ENCODE measurements around the gene PRDM5.

Gene PRDM5

DNA sequence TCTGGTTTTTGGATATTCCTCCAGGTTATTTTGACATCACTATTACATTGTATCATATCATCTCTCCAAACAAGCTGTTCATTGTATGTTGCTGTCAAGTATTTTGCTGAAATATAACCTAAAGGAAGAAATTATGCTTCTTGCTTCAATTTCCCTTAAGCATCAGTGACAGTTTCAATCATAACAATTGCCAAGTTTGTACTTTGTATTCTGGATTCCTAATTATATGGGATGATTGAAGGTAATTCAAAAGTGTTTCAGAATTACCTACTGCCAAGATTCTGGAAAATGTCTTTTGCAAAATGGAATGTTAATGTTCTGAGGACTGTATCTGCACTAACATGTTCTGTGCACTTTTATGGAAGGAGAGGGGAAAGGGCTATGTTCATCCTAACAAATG is 228.7 kb downstream of the PRDM5 start:
- CTCF ChIA-PET, result no interaction called here
- POLR2A ChIA-PET (ENCODE audit: low non-redundant PET), result no interaction called here
- TF ChIP-seq, protein P1, sequence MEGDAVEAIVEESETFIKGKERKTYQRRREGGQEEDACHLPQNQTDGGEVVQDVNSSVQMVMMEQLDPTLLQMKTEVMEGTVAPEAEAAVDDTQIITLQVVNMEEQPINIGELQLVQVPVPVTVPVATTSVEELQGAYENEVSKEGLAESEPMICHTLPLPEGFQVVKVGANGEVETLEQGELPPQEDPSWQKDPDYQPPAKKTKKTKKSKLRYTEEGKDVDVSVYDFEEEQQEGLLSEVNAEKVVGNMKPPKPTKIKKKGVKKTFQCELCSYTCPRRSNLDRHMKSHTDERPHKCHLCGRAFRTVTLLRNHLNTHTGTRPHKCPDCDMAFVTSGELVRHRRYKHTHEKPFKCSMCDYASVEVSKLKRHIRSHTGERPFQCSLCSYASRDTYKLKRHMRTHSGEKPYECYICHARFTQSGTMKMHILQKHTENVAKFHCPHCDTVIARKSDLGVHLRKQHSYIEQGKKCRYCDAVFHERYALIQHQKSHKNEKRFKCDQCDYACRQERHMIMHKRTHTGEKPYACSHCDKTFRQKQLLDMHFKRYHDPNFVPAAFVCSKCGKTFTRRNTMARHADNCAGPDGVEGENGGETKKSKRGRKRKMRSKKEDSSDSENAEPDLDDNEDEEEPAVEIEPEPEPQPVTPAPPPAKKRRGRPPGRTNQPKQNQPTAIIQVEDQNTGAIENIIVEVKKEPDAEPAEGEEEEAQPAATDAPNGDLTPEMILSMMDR (conservative IDR thresholded peaks at IDR 0.05; ENCODE audit: low read depth), result no peak
- H3K27ac ChIP-seq, result no peak overlapping the region
- no peak for DNase-seq (ENCODE audit: low spot score)

DNA sequence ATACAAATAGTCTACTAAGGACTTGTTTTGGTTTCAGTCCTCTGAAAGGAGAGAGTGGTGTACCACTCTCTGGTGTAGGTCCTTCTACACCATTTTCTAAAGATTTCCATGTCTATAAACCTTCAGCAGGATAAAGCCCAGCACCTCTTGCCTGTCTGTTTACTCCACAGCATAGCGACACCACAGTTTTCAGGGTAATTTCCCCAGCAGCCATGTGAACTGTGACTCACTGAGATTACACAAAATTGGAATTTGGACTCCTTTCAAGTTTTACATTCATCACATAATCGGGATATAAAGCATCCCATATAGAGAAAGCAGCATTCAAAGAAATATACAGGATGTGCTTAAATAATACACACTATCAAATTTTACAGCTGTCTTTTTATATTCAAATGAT is 229.6 kb downstream of the PRDM5 start:
- no peak overlapping the region for H3K27ac ChIP-seq
- TF ChIP-seq, protein P1 (conservative IDR thresholded peaks at IDR 0.05; ENCODE audit: low read depth), result no peak
- CTCF ChIA-PET, result no interaction called here
- POLR2A ChIA-PET (ENCODE audit: low non-redundant PET), result no interaction called here
- DNase-seq (ENCODE audit: low spot score), result peak; percentile 53

DNA sequence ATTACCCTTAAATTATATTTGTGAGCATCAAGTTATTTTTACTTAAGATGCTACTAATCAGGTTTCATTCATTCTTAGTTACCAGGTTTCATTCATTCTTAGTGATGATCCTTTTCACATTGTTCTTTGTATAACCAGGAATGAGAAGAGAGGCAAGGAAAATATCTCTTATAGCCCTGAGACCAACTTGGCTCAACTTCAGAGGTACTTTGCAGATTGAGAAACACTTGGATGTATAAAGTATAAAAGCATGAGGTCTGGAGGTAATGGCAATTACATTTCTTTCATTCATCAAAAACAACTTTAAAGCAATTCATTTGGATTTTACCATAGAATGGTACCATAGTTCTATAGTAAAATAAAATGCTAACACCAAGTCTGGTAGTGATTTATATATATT is 231.0 kb downstream of the PRDM5 start:
- ChIA-PET POLR2A (ENCODE audit: low non-redundant PET) (no interaction called here), CTCF (no interaction called here)
- TF ChIP-seq, protein P1 (conservative IDR thresholded peaks at IDR 0.05; ENCODE audit: low read depth), result no peak
- H3K27ac ChIP-seq, result no peak overlapping the region
- DNase-seq (ENCODE audit: low spot score), result no peak

DNA sequence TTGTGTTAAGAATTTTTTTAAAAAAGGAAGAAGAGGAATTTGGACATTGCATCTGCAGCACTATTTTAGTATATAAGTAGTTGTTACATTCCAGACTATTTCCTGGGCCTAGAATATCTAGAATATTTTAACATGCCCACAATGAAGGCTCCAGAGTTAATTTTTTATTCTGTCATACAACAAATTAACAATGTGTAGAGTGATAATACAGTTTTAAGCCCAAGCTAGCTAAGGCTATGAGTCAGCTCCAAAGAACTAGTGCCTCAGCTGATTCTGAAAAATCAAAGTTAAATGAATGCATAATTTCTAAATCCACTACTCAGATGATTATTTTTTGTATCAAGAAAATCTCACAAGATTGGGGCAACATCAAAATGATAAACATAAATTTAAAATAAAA is 231.4 kb downstream of the PRDM5 start:
- TF ChIP-seq, protein P1 (conservative IDR thresholded peaks at IDR 0.05; ENCODE audit: low read depth), result no peak
- no peak for DNase-seq (ENCODE audit: low spot score)
- ChIA-PET POLR2A (ENCODE audit: low non-redundant PET) (no interaction called here), CTCF (no interaction called here)
- no peak overlapping the region for H3K27ac ChIP-seq

DNA sequence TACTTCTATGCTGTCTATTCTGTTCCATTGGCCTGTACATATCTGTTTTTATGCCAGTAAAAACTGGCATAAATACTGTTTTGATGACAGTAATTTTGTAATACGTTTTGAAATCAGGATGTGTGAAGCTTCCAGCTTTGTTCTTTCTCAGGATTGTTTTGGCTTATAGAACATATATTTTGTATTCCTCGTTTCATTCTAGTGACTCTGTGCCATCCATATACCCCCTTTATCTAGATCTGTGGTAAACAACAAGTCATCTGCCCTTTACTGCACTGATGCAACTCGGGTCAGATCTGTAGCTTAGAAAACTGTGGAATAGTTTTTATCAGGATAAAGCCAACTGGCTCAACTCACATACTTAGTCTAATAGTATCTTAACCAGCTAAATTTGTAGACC is 233.7 kb downstream of the PRDM5 start:
- TF ChIP-seq, protein P1 (conservative IDR thresholded peaks at IDR 0.05; ENCODE audit: low read depth), result no peak
- ChIA-PET CTCF (interaction anchor here (0.5 kb wide), 1 partner anchor 273 kb away, joined by 3 read pairs; no protein-coding TSS in a partner anchor), POLR2A (ENCODE audit: low non-redundant PET) (no interaction called here)
- no peak for DNase-seq (ENCODE audit: low spot score)
- H3K27ac ChIP-seq, result no peak overlapping the region

DNA sequence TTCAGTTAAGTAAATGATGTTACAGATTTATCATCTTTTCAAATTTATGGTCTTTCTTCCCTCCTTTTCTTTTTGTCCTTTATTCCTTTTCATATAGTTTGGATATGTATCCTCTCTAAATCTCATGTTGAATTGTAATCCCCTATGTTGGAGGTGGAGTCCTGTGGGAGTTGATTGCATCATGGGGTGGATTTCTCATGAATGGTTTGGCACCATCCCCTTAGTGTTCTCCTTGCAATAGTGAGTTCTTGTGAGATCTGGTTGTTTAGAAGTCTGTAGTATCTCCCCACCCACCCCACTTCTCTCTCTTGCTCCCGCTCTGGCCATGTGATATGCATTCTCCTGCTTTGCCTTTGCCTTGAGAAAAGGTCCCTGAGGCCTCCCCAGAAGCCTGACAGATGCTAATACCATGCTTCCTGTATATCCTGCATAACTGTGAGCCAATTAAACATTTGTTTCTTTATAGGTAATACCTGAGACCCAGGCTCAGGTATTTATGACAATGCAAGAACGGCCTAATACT is 236.7 kb downstream of the PRDM5 start:
- CTCF ChIA-PET, result no interaction called here
- DNase-seq (ENCODE audit: low spot score), result no peak

More for the DNA sequence above, 236.7 kb downstream of the PRDM5 start:
- POLR2A ChIA-PET (ENCODE audit: low non-redundant PET), result no interaction called here
- TF ChIP-seq, protein P1 (conservative IDR thresholded peaks at IDR 0.05; ENCODE audit: low read depth), result no peak
- no peak overlapping the region for H3K27ac ChIP-seq

Measured in RWPE1 (cell line).